Measurements from ENCODE around the gene PKIB. TPM values are rescaled to one million over a fixed set of nuclear protein-coding genes. Genes with fewer than 3 reads are reported as not detected.
"Not testable (repeated sequence)": the region's sequence is repeated elsewhere in the genome, so short reads cannot be mapped to it uniquely, and the experiment has no call there.

PKIB gene
- total RNA-seq, 1 experiment from 2014 or later = 5.2 TPM

DNA sequence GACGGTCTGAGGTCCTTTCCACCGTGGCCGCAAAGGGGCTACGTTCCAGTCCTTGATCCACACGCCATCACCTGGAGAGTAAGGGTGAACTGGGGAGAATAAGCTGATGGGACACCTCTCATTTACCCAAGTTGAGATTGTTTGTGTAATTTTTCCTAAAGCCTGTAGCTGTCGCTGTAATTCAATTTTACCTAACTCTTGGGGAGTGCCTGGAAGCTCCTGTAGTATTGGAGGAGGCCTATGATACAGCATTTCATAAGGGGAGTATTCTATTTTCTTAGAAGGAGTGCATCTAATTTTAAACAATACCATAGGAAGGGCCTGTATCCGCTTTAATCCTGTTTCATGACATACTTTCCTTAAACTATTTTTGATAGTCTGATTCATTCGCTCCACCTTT is 134.0 kb downstream of the PKIB start:
- DNase-seq (ENCODE audit: low spot score) = not testable (repeated sequence)

DNA sequence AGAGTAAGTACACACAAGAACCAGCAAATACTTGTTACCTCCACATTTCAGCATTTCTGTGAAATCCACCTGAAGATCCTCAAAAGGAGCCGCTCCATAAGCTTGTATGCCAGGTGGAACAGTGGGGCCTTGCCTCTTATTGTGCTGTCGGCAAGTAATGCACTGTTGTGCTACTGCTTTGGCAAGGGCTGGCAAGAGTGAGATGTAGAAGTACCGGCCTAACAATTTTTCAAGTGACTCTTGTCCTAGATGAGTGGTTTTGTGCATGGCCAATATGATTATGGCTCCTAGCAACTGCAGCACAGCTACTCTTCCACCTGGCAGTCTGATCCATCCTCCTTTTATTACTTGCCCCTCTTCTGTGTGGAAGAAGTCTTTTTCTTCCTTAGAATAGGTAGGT is 134.7 kb downstream of the PKIB start:
- DNase-seq (ENCODE audit: low spot score) = not testable (repeated sequence)

DNA sequence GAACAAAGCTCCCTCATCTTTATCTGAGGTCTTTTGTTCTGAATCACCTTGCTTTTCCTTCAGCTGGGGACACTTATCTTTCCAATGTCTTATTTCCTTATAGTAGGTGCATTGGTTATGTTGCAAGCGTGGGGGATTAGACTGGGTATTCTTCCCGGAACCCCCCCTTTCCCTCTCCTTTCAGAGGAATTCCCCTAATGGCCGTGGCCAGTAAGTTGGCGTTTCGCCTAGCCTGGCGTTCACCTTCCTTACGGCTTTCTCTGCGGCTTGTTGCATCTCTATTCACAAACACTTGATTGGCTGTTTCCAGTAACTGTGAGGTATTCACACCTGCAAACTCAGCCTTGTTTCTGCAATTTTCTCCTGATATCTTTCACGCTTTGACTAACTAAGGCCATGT is 136.5 kb downstream of the PKIB start:
- DNase-seq (ENCODE audit: low spot score) = no peak

DNA sequence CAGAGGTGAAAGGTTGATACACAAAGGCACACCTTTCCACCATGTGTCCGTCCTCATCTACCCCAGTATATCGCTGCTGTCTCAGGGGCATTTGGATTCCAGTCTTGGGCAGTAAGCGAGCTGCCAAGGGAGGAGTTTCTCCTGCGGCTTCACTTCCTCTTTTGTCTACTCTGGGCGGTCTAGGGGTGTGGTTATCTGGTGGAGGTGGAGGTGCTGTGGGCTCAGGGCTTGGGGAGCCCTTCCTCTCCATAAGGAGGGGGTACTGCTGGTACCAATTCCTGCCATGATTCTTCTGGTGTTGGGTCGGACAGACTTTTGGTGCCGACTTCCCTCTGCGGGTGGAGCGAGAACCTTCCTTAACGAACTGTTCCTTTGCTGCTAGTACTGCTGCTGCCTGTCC is 137.4 kb downstream of the PKIB start:
- no peak for DNase-seq (ENCODE audit: low spot score)

DNA sequence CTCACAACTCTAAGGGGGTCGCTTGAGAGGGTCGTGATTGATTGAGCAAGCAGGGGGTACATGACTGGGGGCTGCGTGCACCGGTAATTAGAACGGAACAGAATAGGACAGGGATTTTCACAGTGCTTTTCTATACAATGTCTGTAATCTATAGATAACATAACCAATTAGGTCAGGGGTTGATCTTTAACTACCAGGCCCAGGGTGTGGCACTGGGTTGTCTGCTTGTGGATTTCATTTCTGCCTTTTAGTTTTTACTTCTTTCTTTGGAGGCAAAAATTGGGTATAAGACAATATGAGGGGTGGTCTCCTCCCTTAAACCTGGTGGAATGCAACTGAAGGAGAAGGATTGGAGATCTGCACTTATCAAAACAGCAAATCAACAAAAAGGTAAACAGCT is 138.7 kb downstream of the PKIB start:
- DNase-seq (ENCODE audit: low spot score) = not testable (repeated sequence)

DNA sequence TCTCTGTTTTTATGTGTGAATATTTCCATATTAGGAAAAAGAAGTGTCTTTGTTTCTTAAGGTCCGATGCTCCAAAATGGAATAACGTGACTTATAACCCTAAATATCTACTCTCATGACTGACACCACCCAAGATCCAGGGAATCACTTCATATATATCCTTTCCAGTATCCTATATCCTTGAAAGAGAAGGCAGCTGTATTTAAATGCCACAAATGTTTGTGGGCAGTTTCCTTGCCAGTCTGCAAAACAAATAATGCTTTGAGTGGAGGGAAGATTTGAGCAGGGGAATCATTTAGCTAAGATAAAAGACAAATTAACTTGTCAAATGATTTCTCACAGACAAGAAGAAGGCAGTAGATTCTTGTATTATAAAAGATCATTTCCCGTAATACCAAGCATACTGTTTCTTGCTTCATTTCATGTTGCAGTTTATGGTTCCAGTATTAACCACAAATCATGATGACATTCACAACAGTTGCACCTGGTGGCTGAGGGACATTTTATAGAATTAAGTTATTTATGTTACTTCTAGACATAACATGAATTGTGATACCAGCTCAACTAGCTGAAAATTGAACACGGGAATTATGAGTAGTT is 139.3 kb downstream of the PKIB start:
- DNase-seq (ENCODE audit: low spot score) = no peak

DNA sequence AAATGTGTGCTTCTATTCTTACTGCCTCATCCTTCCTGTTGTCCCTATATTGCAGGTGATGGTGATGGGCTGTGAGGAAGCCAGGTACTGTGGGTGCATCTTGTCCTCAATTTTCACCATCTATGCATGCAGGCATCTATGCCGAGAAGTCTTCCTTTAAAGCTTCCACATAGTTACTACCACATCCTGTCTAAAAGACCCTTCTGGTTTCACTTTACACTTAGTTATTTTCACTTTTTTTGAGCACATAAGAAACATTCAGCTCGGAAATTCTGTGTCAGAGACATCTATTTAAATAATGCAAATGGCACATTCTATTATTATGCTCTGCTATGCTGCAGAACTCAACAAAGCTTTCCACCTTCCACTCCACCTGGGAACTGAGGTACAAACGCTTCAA is 141.1 kb downstream of the PKIB start:
- DNase-seq (ENCODE audit: low spot score) = no peak

DNA sequence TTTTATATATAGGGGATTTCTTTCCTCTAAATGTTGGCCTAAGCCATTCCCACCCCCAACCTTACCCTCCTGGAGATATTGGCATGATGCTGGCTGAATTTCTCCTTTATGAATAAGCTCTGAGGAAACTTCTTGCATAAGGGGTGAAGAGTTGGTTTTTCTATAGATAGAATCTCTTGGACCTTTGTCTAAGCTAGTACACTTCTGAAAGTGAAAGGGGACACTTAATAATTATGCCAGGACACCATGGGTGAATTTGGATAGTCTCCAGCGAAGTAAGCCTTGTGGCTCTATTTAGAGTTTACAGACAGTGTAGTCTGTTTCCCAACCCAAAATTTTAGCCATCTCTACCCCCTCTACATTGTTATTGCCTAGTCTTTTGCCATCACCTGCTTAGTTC is 142.3 kb downstream of the PKIB start:
- DNase-seq (ENCODE audit: low spot score) = no peak

DNA sequence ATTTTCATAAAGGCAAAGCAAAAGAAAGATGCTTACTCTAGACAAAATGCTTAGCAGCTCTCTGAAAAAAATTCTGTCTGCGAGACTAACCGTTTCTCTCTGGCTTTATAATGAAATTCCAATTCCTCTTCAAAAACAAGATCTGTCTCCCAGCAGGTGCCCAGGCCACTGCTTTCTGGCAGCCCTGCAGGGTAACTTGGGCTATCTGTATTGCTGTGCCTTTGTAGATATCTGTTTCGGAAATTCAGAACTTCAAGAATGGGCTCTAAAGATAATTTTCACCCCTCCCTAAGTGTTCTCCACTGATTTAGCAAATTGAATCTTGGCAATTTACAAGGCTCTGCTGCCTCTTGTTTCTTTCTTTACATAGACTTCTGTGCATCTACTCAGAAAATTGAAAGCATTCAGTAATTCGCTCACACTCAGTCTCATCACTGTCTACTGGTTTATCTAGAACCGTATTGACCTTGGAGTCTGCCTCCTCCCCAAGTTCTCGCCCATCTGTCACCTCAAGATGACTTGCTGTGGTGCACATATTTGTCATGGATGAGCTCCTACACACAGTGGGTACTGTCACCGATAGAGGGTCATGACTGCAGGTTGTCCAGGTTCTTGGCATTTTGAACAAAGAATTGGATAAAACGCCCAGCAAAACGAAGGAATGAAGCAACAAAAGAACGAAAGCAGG is 142.9 kb downstream of the PKIB start:
- DNase-seq (ENCODE audit: low spot score) = no peak

DNA sequence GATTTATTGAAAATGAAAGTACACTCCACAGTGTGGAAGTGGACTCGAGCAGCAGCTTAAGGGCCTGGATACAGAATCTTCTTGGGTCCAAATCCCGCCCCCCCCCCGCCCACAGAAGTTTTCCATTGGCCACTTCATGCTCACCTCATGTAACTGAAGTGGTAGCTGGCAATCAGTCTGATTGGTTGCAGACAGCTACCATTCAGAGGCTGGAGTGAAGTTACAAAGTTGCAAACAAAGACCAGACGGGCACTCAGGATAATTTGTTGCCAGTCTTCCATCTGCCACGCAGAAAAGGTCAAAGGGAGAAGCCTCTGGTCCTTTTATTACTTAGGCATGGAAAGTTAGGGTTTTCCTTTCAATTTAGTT is 143.5 kb downstream of the PKIB start:
- DNase-seq (ENCODE audit: low spot score) = peak; percentile 36

DNA sequence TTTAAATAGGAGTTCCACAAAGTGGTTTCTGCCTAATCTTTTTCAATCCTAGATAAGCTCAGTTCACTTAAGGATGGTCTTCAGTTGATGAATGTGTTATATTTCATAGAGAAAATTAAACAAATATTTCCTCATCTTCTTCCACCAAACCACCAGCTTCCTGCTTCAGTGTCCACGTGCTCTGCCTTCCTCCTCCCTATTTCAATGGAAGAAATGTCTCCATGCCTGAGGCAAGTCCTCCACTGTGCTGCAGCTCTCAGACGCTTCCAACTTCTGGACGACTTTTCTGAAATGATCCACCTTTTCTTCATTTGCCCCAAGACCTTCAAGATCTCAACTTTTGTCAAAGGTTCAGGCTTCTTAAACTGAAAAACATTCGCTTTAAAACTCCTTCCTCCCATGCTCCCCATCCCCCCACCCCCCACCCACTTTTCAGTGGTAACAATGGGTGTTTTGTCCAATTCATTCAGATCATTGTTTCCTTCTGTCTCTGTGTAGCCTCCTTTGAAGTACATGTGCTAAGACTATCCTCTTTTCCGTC is 144.1 kb downstream of the PKIB start:
- no peak for DNase-seq (ENCODE audit: low spot score)

DNA sequence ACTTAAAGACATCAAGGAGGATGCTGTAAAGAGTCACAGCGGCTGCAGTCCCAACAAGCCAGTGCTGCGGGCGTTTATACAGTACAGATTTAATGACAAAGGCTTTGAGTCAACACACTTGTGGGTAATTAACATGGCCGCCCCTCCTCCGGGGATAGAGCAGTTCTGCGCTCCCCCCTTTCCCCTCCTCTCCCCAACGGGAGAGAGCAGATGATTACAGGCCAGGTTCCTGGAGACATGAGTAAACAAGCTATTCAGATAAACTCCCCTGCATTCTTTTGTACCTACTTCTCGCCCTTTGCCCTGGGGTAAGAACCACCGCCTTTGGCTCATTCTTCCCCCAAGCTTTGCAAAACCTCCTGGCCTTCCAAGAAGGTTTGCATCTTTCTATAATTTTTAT is 145.7 kb downstream of the PKIB start:
- DNase-seq (ENCODE audit: low spot score) = no peak

DNA sequence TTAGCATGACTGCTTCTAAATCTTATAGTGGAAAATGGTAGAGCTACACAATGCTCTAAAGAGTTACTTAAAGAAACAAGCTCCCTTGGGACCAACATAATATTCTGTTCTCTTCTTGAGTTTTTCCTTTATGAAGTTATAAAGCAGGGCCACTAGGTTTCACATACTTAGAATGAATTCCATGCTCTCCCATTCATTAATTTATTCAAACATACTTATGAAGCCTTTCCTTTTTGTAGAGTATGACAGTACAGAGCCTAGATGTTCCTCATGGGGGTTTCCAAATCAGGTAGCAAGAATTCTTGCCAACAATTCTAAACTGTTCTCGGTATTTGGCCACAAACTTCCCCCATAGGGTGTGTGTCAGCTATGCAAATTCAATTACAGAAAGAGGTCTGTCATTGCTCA is 148.7 kb downstream of the PKIB start:
- no peak for DNase-seq (ENCODE audit: low spot score)

DNA sequence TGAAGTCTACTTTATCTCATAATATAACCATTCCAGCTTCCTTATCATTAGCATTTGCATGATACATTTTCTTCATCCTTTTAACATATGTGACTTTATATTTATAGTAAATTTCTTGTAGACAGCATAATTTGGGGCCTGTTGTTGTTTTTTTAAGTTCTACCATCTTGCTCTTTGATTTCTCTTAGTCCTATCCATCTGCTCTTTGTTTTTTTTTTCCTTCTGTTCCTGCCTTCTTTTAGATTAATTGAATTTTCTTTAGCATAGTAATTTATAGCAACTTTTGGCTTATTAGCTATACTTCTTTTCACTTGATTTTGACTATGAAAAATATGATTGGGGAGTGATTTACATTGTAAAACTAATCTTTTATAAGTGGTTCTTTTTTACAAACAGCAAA is 150.1 kb downstream of the PKIB start:
- DNase-seq (ENCODE audit: low spot score) = no peak

DNA sequence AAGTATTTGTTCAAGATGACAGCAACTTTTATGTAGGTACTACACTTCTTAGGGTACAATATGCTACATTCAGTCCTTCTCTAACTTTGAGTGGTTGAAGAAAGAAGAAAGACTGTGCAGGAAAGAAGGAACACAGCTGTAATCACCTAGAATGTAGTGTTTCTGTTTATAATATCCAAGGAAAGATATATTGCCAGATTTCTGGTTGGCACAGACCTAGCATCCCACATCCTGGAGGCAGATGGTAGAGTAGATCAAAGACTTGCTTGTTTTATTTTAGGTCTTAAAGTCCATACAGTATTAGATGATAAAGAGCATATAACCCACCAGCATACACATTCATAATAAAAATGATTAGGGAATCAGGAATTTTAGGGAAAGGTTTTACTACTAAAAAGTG is 156.1 kb downstream of the PKIB start:
- DNase-seq (ENCODE audit: low spot score) = no peak

DNA sequence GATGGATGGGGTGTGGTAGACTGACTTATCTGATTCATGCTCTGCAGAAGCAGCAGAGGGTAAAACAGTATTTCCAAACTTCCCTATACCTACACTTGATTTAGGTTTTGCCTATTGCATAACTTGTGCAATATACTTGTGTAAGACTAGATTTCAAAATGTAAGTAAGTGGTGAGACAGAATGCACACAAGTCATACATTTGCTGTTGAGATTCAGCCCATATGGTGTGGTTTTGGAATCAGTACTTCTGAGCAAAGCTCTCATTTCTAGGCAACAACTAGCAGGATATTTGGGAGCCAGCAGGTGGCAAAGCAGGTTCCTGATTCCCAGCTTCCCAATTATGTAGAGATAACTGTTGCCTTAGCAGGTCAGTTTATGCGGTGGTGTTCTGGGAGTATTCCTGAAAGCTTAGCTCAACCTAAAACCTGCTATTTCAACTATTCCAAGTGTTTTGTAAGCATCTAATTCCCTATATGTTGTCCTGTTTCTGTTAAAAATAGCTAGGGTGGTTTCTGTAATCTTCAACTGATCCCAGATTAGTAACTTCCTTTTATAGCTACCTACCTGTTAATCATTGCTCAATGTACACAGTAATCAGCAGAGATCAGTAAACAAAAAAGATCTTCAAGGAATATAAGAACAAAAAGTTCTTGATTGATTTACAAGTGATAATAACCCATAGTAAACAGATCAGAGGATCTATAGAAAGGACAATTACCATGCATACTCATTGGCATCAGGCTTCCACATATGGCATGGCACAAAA is 160.8 kb downstream of the PKIB start:
- DNase-seq (ENCODE audit: low spot score) = no peak

DNA sequence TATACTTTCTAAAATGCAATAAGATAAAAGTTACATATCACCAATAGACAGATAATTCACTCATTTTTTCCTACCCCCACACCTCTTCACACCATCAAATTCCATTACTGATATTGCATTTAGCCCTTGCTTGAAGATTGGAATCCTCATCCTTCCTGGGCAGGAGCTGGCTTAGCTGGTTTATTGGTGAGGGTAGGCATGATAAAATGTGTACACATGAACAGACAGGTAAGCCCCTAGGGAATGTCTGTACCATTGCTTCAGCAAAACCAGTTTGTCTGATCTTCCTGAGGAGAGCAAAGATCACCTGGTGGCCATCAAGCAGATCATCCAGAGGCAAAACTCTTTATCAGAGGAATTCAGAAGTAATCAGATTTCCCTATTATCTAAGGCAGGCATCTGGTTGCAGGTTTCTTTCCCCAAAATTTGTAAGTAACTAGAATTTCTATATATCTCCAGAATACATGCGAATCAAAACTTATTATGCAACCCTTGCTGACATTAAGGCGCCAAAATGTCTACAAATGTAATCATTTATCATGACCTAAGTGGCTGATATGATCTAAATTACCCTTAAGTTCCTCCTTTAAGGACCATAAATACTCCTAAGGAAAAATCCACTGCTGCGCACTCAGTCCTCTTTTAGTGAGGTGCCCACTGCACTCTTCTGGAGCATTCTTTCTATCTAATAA is 162.7 kb downstream of the PKIB start:
- DNase-seq (ENCODE audit: low spot score) = no peak

Other genes with a start within 250 kb of the PKIB start
- gene HSF2, start 210.8 kb upstream of the PKIB start, total RNA-seq (2014; rRNA removed; shearing (Covaris generic)) = 19.5 and 31.6 TPM in 2 replicates
- gene SERINC1, start 138.6 kb upstream of the PKIB start, total RNA-seq (2014; rRNA removed; shearing (Covaris generic)) = 52.3 and 65.2 TPM in 2 replicates
- not detected in 2 replicates for gene FABP7, start 169.3 kb downstream of the PKIB start, total RNA-seq (2014; rRNA removed; shearing (Covaris generic))
- gene SMPDL3A, start 178.9 kb downstream of the PKIB start, total RNA-seq (2014; rRNA removed; shearing (Covaris generic)) = 12.9 and 15.5 TPM in 2 replicates

Measured in H4 (cell line).